CD4-positive, alpha-beta T cell treated with Interleukin-10 for 1 hour (primary cell): ENCODE data around the gene TMC7.
"Not testable (repeated sequence)": the region's sequence is repeated elsewhere in the genome, so short reads cannot be mapped to it uniquely, and the experiment has no call there.

Experiments
- DNase-seq: peaks from one replicate; pipeline ENCODE4 v3.0.0-alpha.2; 2020

Gene TMC7

DNA sequence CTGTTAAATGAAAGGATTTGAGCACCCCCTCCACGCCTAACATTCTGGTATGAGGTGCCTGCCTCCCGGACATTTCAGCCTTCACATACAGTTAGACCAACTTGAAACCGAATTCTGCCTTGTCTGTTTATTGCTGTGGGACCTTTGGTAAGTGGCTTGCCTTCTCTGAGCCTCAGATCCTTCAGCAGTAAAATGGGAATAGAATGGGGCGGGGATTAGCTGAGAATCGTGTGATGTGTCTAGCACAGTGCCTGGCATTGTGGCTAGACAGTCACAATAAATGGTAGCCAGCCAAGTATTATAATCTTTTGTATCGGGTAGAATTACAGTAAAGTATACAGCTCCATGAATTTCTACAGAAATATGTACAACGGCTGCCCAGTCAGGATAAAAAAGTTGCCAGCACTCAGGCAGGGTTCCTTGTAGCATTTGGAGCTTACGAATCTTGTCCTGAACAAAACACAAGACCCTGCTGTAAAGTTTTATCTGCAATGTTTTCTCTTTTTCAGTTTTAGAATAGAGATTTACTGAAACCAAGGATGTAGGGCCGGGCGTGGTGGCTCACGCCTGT is 786 bp downstream of the TMC7 start:
- no peak for DNase-seq

DNA sequence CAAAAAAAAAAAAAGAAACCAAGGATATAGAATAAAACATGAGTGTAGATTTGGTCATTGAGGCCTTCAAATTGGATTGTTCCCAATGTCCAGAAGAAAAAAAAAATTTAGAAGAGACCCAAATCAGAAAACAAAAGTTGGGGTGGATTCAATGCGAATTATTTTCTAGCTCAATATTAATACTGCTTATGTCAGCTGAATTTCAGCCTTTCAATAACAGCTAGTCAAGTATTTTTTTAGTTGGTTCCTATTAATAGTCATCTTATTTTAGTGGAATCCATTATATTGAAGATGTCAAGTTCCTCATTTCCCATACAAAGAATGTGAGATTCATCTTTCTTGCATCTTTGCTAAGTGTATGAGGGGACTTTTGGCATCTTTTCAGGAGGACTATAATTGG is 1.5 kb downstream of the TMC7 start:
- DNase-seq = not testable (repeated sequence)

DNA sequence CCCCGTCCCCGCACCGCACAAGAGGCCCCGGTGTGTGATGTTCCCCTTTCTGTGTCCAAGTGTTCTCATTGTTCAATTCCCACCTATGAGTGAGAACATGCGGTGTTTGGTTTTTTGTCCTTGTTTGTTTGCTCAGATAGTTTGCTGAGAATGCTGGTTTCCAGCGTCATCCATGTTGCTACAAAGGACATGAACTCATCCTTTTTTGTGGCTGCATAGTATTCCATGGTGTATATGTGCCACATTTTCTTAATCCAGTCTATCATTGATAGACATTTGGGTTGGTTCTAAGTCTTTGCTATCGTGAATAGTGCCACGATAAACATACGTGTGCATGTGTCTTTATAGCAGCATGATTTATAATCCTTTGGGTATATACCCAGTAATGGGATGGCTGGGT is 8.0 kb downstream of the TMC7 start:
- not testable (repeated sequence) for DNase-seq

DNA sequence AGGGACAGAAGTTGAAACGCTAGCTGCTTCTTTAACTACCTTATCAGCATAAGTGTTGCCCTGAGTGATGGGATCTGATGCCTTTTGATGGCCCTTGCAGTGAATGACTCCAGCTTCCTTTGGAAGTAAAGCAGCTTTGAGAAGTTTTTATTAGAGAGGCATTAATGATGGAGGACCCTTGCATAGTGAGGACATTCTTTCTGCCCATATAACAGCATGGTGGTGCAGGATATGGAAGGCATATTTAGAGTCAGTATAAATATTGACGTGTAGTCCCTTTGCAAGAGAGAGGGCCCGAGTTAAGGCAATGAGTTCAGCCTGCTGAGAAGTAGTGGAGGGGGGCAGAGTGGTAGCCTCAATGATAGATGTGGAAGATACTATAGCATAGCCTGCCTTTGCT is 9.8 kb downstream of the TMC7 start:
- DNase-seq = not testable (repeated sequence)

DNA sequence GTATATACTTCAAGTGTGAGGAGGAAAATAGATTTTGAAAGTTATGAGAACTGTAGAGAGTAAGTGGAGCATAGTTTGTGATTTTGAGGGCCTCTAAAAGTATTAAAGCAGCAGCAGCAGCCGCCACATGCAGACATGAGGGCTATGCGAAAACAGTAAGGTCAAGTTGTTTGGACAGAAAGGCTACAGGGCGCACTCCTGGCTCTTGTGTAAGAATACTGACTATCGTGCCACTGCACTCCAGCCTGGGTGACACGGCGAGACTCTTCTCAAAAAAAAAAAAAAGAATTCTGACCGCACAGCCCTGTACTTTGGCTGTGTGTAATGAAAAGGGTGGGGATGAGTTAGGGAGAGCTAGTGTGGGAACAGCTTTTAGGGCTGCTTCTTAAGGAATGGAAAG is 10.4 kb downstream of the TMC7 start:
- DNase-seq = not testable (repeated sequence)

DNA sequence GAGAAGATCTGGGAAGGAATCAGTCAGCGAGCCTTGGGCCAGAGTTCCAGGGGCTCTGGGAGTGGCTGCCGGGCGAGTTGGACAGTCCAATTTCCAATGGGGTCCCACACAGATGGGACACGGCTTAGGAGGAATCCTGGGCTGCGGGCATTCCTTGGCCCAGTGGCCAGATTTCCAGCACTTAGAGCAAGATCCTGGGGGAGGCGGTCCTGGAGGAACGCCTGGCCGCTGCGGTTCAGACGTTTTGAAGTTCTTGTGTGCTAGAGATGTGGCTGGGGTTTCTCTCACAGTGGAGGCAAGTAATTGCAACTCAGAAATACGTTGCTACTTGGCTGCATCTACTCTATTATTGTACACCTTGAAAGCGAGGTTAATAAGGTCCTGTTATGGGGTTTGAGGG is 11.7 kb downstream of the TMC7 start:
- DNase-seq = not testable (repeated sequence)

DNA sequence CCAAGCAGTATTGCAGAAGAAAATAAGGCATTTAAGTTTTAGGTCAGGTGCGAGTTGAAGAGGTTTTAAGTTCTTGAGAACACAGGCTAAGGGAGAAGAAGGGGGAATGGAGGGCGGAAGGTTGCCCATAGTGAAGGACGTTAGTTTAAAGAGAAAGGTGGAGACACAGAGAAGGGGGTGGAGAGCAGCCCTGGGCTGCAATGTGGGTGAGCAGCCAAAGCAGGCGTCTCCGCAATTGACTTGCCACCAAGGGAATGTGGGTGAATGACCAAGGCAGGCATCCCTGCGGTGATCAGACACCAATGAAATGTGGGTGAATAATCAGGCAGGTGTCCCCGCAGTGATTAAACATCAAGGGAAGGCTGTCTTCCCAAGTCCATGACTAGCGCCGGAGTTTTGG is 12.8 kb downstream of the TMC7 start:
- DNase-seq = not testable (repeated sequence)

DNA sequence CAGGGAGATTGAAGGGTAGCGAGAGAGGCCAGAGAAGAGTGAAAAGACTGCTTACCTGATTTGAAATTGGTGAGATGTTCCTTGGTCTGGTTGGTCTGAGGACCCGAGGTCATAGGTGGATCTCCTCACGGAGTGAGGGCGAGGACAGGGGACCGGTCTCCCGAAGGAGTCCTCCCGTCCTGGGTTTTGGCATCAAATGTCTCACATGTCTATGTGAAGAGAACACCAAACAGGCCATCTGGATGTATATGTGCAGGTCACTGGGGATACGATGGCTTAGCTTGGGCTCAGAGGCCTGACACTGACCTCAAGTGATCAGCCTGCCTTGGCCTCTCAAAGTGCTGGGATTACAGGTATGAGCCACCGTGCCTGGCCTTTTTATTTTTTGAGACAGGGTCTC is 13.3 kb downstream of the TMC7 start:
- not testable (repeated sequence) for DNase-seq

DNA sequence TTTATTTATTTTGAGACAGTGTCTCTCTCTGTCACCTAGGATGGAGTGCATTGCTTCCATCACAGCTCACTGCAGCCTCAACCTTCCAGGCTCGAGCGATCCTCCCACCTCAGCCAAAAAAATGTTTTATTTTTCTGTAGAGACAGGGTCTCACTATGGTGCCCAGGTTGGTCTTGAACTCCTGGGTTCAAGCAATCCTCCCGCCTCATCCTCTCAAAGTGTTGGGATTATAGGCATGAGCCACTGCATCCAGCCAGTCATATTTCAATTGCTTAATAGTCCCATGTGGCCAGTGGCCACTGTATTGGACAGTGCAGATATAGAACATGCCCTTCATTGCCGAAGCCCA is 15.3 kb downstream of the TMC7 start:
- DNase-seq = no peak

DNA sequence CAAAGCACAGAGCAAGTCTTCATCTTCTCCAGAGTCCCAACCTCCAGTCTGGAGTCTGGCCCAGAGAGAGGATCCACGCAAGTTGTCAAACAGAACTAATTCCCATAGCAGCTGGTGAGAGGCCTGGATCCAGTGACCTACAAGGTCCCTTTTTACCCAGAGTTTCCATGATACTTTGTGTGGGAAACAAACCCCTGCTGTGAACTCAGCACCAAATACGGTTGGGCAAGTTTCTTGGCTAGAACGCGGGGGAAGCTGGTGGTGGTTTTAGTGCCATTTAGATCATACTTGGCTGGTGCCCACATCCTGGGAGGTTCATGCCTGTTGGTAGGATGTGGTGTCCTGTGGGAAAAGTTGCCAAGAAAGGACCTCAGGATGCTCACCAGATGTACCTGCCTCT is 18.1 kb downstream of the TMC7 start:
- DNase-seq = no peak

DNA sequence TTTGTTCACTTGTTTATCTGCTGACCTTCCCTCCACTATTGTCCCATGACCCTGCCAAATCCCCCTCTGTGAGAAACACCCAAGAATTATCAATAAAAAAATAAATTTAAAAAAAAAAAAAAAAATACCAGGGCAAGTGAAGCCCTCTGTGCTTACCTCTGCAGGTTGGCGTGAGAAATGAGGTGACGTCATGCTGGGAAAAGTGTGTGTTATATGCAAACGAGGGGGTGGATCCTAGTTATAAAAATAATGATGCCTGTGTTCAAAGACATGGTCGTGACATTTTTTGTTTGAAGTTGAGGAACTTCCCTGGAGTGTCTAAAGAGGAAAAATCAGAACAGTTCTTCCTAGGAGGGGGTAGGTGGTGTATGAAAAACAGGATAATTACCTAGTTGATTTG is 20.2 kb downstream of the TMC7 start:
- DNase-seq = no peak

DNA sequence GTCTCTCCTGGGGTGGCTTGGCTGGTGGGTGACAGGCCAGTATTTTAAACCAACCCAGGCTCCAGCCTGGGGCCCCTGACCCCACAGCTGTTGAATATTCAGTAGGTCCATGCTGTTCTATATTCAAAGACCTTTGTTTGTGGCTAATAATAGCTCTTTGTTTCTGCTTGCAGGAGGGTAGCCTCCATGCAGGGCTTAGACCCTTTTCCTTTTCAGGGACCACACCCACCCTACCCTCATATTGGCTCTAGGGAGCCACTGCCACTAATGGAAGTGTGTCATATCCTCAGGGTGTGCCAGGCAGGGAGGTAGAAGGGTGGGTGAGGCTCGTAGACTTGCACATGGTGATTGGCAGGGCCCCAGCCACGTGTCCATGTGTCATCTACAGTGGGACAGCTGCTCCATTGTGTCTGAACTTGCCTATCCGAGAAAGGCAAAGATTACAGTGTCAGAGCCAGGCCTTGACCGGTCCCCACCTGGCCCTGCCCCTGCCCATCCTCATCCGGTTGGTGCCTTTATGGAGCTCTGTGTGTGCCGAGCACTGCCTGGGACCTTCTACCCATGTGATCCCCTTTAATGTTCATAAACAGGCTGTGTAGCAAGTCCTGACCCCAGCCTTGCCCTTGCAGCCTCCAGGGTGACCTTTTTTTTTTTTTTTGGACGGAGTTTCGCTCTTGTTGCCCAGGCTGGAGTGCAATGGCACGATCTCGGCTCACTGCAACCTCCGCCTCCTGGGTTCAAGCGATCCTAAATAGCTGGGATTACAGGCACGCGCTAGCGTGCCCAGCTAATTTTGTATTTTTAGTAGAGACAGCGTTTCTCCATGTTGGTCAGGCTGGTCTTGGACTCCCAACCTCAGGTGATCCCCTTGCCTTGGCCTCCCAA is 22.1 kb downstream of the TMC7 start:
- no peak for DNase-seq

DNA sequence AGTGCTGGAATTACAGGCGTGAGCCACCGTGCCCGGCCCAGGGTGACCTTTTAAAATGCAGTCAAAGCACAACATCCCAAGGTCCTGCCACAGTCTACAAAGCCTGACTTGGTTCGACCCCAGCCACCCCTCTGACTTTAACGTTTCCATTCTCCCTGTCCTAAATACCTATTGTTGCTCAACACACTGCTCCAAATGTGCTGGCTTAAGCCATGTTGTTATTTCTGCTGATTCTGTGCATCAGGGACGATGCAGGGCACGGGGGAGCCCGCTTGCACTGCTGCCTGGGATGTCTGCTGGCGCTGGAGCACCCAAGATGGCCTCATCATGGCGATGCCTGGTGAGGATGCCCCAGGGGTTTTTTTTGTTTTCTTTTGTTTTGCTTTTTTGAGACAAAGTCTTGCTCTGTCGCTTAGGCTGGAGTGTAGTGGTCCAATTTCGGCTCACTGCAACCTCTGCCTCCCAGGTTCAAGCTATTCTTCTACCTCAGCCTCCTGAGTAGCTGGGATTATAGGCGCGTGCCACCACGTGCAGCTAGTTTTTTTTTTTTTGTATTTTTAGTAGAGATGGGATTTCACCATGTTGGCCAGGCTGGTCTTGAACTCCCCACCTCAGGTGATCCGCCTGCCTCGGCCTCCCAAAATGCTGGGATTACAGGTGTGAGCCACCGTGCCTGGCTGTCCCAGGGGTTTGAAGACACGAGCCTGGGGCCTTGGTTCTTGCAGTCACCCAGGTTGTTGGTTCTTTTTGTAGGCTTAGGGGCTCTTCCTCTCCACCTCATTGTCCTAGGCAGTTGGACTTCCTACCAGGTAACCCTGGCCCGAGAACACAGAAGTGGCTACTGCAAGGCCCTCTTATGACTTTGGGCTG is 22.9 kb downstream of the TMC7 start:
- no peak for DNase-seq

DNA sequence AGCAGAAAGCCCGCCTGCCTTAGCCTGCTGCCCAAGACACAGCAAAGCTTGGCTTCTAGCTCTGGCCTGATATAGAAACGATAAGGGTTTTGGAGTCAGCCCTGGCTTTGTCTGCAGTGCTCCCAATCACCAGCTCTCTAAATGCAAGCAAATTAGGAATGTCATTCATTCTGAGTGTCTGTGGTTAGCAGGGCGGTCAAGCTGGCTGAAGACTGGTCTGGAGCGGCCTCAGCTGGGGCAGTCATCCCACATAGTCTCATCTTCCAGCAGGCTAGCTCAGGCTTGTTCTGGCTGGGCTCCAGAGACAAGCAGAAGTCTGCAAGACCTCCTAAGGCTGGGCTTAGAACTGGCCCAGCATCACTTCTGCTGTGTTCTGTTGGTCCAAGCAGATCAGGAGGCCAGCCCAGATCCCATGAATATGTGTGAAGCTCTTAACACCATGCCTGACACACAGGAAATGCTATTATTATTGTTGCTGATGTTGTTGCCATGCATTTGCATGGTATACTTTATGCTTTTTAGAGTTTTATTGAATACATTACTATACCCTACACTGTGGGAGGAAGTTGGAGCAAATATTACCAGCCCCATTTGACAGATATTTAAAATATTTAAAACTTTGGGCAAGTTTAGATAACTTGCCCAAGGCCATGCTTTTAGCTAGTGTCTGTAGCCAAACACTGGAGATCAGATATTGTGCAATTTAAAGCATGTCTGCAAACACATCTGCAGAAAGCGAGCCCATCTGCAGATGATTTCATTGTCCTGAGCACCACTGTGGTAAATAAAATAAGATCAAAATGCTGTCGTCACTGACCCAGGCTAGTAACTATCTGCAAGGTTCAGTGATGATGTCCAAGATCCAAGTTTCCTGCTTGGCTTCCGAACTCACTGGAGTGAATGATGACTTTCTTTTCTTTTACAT is 24.8 kb downstream of the TMC7 start:
- DNase-seq = no peak

DNA sequence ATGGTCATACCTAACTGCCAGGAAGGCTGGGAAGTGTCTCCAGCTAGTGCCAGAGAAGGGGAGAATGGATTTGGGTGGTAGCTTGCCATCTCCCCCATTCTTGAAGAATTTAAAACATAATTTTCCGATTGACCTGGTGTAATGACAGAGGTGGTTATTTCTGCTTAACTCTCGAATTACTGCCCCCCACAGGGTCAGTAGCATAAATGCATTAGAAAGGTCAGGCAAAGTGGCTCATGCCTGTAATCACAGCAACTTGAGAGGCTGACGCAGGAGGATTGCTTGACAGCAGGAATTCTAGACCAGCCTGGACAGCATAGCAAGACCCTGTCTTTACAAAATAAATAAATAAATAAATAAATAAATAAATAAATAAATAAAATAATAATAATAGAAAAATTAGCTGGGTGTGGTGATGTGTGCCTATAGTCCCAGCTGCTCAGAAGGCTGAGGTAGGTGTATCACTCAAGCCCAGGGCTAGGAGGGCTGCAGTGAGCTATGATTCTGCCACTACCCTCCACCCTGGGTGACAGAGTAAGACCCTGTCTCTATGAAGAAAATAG is 27.5 kb downstream of the TMC7 start:
- DNase-seq = no peak

DNA sequence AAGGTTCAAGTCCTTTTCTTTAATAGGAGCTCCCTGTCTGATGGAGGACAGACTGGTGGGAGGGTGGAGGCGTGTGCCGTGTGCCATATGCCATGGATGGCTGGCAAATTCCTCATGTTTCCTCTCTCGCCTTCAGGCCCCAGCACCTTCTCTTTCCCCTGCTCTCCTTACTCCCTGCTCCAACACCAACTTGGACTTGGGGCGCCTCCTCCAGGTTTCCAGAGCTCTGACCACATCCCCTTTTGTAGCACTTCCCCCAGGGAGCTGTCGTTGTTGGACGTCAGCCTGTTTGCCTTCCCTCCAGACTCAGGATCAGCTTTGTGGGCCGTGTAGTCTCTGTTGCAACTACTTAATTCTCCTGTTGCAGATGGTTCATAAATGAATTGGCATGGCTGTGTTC is 30.7 kb downstream of the TMC7 start:
- no peak for DNase-seq

DNA sequence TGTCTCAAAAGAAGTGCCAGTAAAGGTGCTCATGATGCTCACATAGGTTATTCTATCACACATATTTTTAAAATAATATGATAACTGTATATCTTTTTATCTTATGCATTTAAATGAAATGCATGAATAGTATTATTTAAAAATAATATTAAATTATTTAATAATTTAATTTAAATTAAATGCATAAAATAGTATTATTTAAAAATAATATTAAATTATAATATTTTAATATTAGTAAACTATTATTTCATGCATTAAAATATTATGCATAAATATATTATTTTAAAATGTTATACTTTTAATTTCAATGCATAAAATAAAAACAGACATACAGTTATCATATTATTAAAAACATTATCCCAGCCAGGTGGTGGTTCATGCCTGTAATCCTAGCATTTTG is 33.4 kb downstream of the TMC7 start:
- DNase-seq = no peak

DNA sequence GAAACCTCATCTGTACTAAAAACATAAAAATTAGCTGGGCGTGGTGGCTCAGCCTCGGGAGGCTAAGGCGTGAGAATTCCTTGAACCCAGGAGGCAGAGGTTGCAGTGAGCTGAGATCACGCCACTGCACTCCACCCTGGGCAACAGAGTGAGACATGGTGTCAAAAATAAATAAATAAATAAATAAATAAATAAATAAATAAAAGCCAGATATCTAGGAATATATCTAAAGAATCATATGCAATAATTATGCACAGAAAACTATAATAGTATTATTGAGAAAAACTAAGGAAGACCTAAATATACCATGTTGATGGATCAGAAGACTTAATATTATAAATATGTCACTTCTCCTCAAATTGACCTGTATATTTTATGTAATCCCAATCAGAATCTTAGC is 37.0 kb downstream of the TMC7 start:
- DNase-seq = no peak

DNA sequence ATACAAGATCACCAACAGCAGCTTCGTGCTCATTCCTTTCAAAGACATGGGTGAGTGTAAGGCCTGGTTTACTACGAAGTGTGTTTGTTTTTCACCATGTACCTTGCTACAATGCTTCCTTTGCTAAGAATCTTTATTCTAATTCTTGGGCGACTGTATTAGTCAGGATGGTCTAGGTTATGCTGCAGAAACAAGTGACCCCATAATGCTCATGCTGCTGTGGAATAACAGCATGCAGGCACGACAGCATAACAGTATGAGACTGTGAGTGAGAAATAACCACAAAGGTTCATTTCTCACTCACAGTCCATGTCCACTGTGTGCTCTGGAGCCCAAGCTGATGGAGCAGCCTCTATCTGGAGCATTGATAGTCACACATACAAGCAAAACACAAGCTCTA is 38.0 kb downstream of the TMC7 start:
- DNase-seq = no peak

DNA sequence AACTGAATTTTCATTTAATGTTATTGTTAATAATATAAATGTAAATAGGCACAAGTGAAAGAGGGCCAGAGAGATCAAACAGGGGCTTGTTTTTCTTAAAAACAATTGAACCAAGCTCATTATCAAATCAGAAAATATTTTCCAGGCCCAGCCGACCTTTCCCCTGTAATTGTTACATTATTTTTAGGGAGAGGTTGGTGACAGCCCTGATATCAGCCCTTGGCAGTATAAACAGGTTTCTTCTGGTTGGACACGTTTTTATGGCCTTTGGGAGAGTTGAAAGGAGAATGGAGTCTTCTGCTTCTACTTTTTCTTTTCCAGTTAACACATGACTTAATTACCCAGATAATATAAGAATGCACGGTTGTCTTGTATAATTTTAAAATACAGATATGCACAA is 43.7 kb downstream of the TMC7 start:
- DNase-seq = no peak

DNA sequence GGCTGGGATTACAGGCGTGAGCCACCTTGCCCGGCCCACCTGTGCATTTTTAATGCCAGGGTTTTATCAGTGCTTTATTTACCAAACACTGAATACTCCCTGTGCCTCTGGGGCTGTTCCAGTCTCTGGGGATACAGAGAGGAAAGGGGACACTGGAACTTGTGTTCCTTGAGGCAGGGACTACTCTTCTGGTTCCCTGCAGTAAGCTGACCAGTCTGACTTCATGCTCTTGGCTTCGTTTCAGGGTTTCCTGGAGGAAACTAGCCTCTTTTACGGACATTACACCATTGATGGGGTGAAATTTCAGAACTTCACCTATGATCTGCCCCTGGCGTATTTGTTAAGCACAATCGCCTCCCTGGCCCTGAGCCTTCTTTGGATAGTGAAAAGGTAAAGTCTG is 46.2 kb downstream of the TMC7 start:
- no peak for DNase-seq

DNA sequence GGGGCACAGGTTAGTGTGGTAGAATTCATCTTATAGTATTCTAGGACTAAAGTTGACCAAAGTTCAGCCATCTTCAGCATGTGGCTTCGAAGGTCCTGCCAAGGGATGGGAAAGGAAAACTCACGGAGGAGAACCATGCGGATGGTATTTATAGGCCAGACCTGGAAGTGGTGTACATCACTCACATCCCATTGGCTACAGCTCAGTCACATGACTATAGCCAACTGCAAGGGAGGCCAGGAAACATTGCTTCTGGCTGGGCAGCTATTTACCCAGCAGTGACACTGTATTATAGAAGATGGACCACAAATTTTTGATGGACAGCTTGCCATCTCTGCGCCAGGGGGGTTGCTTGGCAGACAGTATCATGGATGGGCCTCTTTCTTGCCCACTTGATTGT is 48.0 kb downstream of the TMC7 start:
- DNase-seq = no peak
